Tibial artery (tissue), 4 donors: Measurements from ENCODE around the gene PARVG.

Source experiments
- DNase-seq, 2 donors: peaks; one replicate each; pipeline ENCODE4 v3.0.0-alpha.2; 2019
- H3K27ac ChIP-seq, 2 donors: fragments of 200-600 bp; sonication (generic) in 1 of 2; 1 replicate in 1 of 2; 2 replicates in 1 of 2; pipeline ENCODE4 v1.5.1; 2018 to 2019; ENCODE audit warnings: mild to moderate bottlenecking in 1 of 2
- H3K27me3 ChIP-seq, 2 donors: fragments of 200-600 bp; sonication (generic) in 1 of 2; one replicate each; pipeline versions ENCODE4 v1.5.1 to v1.6.0; 2016 to 2019
- H3K36me3 ChIP-seq, 3 donors: fragments of 200-600 bp; sonication (generic) in 2 of 3; one replicate each; pipeline ENCODE4 v1.5.1; 2016 to 2019; ENCODE audit warnings: mild to moderate bottlenecking in 2 of 3
- H3K4me1 ChIP-seq, 4 donors: fragments of 200-600 bp; sonication (generic) in 2 of 4; 1 replicate in 3 of 4; 2 replicates in 1 of 4; pipeline ENCODE4 v1.5.1; 2016 to 2019
- H3K4me3 ChIP-seq, 2 donors: fragments of 200-600 bp; sonication (generic) in 1 of 2; 1 replicate in 1 of 2; 2 replicates in 1 of 2; pipeline ENCODE4 v1.5.1; 2018 to 2019; ENCODE audit warnings: mild to moderate bottlenecking in 2 of 2
- H3K9me3 ChIP-seq, 3 donors: fragments of 200-600 bp; sonication (generic) in 1 of 3; one replicate each; pipeline ENCODE4 v1.5.1; 2016 to 2019
- intact Hi-C: fragments of 100-400 bp; cut with DNase I; formaldehyde crosslinking; loops from one replicate; pipeline ENCODE4 v1.15.0; 2023; ENCODE audit warnings: low total_unique reads
- TF ChIP-seq, protein P1 (sequence below), 2 experiments: fragments of 200-600 bp in 1 of 2; fragments of 450-650 bp in 1 of 2; IDR thresholded peaks; one replicate each; pipeline ENCODE4 v1.5.1; 2017 to 2019; ENCODE audit warnings: antibody characterized with exemption in 2 of 2, mild to moderate bottlenecking in 1 of 2, moderate library complexity in 1 of 2

Gene PARVG

DNA sequence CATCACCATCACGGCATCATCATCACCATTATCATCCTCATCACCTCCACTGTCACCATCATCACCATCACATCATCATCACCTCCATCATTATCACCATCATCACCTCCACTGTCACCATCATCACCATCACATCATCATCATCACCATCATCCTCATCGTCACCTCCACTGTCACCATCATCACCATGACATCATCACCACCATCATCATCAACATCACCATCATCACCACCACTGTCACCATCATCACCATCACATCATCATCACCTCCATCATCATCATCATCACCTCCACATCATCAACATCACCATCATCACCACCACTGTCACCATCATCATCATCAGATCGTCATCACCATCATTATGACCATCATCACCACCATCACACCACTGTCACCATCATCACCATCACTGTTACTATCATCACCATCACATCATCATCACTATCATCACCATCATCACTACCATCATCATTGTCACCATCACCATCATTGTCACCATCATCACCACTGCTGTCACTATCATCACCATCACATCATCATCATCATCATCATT, 32.8 kb downstream of the PARVG start:
- Histone ChIP-seq H3K4me1 (peaks cover 0 to 26% (median 6%) of the 10 kb centered on the region in 4 donors), H3K36me3 (no peaks in the 10 kb centered on the region), H3K4me3 (no peak overlapping the region), H3K27me3 (no peaks in the 10 kb centered on the region), H3K9me3 (peaks cover 0 to 11% (median 4%) of the 10 kb centered on the region in 3 donors), H3K27ac (no peak overlapping the region)
- no peak for DNase-seq
- intact Hi-C loops: no loop called here
- TF ChIP-seq, protein P1, sequence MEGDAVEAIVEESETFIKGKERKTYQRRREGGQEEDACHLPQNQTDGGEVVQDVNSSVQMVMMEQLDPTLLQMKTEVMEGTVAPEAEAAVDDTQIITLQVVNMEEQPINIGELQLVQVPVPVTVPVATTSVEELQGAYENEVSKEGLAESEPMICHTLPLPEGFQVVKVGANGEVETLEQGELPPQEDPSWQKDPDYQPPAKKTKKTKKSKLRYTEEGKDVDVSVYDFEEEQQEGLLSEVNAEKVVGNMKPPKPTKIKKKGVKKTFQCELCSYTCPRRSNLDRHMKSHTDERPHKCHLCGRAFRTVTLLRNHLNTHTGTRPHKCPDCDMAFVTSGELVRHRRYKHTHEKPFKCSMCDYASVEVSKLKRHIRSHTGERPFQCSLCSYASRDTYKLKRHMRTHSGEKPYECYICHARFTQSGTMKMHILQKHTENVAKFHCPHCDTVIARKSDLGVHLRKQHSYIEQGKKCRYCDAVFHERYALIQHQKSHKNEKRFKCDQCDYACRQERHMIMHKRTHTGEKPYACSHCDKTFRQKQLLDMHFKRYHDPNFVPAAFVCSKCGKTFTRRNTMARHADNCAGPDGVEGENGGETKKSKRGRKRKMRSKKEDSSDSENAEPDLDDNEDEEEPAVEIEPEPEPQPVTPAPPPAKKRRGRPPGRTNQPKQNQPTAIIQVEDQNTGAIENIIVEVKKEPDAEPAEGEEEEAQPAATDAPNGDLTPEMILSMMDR (IDR thresholded peaks at IDR 0.05): no peak

DNA sequence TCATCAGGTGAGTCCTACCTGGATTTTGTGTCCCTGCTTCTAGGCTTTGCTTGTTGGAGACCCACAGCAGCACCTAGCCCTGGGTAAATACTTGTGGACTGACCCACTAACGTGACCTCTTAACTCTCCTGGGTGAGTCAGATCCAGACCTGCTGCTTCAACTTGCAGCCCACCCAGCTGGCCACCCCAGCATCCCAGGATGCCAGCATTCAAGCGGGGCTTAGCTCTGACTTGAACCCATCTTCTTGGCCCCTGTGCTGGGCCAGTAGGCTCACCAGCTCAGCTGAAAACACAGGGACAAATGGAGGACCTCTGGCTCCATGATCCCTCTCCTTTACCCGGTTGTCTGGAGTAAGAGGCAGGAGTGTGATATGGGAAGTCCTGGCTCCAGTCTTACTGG, 33.5 kb downstream of the PARVG start:
- Histone ChIP-seq H3K36me3 (no peaks in the 10 kb centered on the region), H3K27ac (no peak overlapping the region), H3K4me3 (no peak overlapping the region), H3K27me3 (peaks cover 0 to 3% of the 10 kb centered on the region in 2 donors), H3K4me1 (peaks cover 0 to 26% (median 6%) of the 10 kb centered on the region in 4 donors), H3K9me3 (peaks cover 0 to 11% (median 4%) of the 10 kb centered on the region in 3 donors)
- no peak for DNase-seq
- TF ChIP-seq, protein P1 (IDR thresholded peaks at IDR 0.05): no peak
- intact Hi-C loops: no loop called here

DNA sequence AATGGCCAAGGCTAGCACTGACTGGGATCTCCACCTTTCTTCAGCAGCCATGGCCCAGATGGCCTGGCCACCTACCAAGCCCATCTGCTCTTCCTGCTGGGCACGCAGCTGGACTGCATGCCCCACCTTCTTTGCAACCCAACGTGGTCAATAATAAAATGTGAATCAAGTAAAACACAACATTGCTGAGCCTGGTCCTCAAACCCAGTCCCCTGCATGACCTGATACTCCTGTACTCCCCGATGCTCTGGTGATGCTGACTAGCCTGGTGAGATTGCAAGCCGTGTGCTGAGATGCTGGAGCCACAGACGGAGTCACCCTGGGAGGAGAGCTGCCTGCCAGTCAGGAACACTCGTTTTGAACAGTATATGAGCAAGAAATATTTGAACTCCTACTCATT, 34.0 kb downstream of the PARVG start:
- Histone ChIP-seq H3K36me3 (no peaks in the 10 kb centered on the region), H3K4me3 (no peak overlapping the region), H3K27ac (no peak overlapping the region), H3K9me3 (peaks cover 0 to 6% (median 4%) of the 10 kb centered on the region in 3 donors), H3K27me3 (peaks cover 0 to 4% of the 10 kb centered on the region in 2 donors), H3K4me1 (peaks cover 0 to 26% (median 6%) of the 10 kb centered on the region in 4 donors)
- TF ChIP-seq, protein P1 (IDR thresholded peaks at IDR 0.05): no peak
- intact Hi-C loops: no loop called here
- no peak for DNase-seq

DNA sequence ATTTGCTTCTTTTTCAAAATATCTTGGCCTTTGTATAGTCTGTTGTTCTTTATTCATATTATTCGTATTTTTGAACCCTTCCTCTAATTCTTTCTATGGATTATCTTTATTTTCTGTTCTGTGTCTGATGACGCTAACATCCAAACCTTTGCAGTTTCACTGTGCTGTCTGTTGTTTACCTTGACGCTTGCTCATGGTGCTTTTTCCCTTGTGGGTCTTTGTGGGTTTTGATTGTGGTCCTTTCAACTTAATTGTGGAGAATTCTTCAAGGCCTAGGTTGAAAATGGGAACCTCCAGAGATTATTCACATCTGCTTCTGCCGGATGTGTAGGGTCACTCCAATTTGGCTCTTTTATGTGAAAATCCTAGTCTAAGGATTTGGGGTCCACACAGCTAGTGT, 34.6 kb downstream of the PARVG start:
- peaks cover 0 to 3% (median 0%) of the 10 kb centered on the region in 3 donors for H3K9me3 ChIP-seq
- H3K36me3 ChIP-seq: no peaks in the 10 kb centered on the region
- H3K4me1 ChIP-seq: peaks cover 0 to 26% (median 6%) of the 10 kb centered on the region in 4 donors
- TF ChIP-seq, protein P1 (IDR thresholded peaks at IDR 0.05): no peak
- H3K4me3 ChIP-seq: no peak overlapping the region
- peaks cover 0 to 4% of the 10 kb centered on the region in 2 donors for H3K27me3 ChIP-seq
- intact Hi-C loops: no loop called here
- no peak for DNase-seq
- H3K27ac ChIP-seq: no peak overlapping the region

DNA sequence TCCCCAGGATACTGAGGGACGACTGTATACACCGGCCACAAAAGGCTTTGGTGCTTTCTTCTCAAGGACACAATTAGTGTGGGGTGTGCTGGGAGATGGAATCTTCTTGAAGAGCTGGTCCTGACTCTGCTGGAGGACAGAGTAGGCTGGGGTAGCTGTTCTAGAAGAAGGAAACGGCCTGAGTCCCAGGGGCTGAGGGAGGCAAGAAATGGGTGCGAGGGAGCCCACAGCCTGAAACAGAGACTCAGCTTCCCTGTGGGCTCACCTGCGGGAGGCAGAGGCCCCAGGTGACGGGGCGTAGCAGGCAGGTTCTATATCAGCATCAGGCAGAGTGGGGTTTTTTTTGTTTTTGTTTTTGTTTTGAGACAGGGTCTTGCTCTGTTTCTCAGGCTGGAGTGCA, 36.6 kb downstream of the PARVG start:
- peaks cover 0 to 4% (median 3%) of the 10 kb centered on the region in 3 donors for H3K9me3 ChIP-seq
- H3K27ac ChIP-seq: no peak overlapping the region
- H3K4me3 ChIP-seq: no peak overlapping the region
- peaks cover 0 to 11% of the 10 kb centered on the region in 2 donors for H3K27me3 ChIP-seq
- no peak for DNase-seq
- intact Hi-C loops: no loop called here
- peaks cover 0 to 7% (median under 1%) of the 10 kb centered on the region in 4 donors for H3K4me1 ChIP-seq
- H3K36me3 ChIP-seq: no peaks in the 10 kb centered on the region
- TF ChIP-seq, protein P1 (IDR thresholded peaks at IDR 0.05): no peak
